Nephron (organoid): ENCODE data around the gene NAV3.

Experiments
- H3K27ac Mint-ChIP-seq, 3 experiments: 2 replicates each; pipeline ENCODE4 v1.8.0; 2020; ENCODE audit warnings: mixed read lengths in 3 of 3, mild to moderate bottlenecking in 2 of 3, moderate library complexity in 1 of 3
- H3K27me3 Mint-ChIP-seq: 2 replicates; pipeline ENCODE4 v1.8.0; 2021; ENCODE audit warnings: low read depth, mild to moderate bottlenecking, moderate library complexity, mixed read lengths
- H3K36me3 Mint-ChIP-seq: 2 replicates; pipeline ENCODE4 v1.8.0; 2020; ENCODE audit warnings: low read depth, mixed read lengths
- H3K4me1 Mint-ChIP-seq: 2 replicates; pipeline ENCODE4 v1.8.0; 2020; ENCODE audit warnings: mixed read lengths
- H3K4me3 Mint-ChIP-seq, 3 experiments: 2 replicates each; pipeline ENCODE4 v1.8.0; 2020; ENCODE audit warnings: mild to moderate bottlenecking in 3 of 3, mixed read lengths in 3 of 3, moderate library complexity in 2 of 3
- H3K9me3 Mint-ChIP-seq: 2 replicates; pipeline ENCODE4 v1.8.0; 2020; ENCODE audit warnings: mixed read lengths
- CTCF ChIP-seq, 3 experiments: fragments of 200-600 bp; sonication (generic); IDR thresholded peaks; one replicate each; pipeline ENCODE4 v1.5.0; 2021; ENCODE audit warnings: antibody characterized with exemption in 3 of 3; ENCODE audit not compliant: unreplicated experiment in 3 of 3

The NAV3 gene

GRCh38 chr12:78085542-78086182, 255.0 kb downstream of the NAV3 start:
- no peak overlapping the region for H3K27ac Mint-ChIP-seq
- H3K4me3 Mint-ChIP-seq: no peak overlapping the region
- peaks cover 8% of the 10 kb centered on the region for H3K4me1 Mint-ChIP-seq
- H3K36me3 Mint-ChIP-seq: peaks cover 4% of the 10 kb centered on the region
- no peaks in the 10 kb centered on the region for H3K9me3 Mint-ChIP-seq
- H3K27me3 Mint-ChIP-seq: no peaks in the 10 kb centered on the region
- TF ChIP-seq CTCF (IDR thresholded peaks at IDR 0.05; ENCODE audit: unreplicated experiment in 3 of 3): no peak

- no peaks in the 10 kb centered on the region for H3K9me3 Mint-ChIP-seq
- H3K4me3 Mint-ChIP-seq: no peak overlapping the region
- H3K27ac Mint-ChIP-seq: peak overlapping the region; percentile 20 to 57 (median 23)
These were observed 256.1 kb downstream of the NAV3 start for GRCh38 chr12:78086553-78087362.

GRCh38 chr12:78087363-78087675, 256.6 kb downstream of the NAV3 start:
- H3K27ac Mint-ChIP-seq: peak overlapping the region; percentile 20 to 57 (median 23)
- no peaks in the 10 kb centered on the region for H3K9me3 Mint-ChIP-seq
- no peaks in the 10 kb centered on the region for H3K27me3 Mint-ChIP-seq
- TF ChIP-seq CTCF (IDR thresholded peaks at IDR 0.05; ENCODE audit: unreplicated experiment in 3 of 3): no peak
- peaks cover 8% of the 10 kb centered on the region for H3K4me1 Mint-ChIP-seq
- H3K4me3 Mint-ChIP-seq: no peak overlapping the region
- peaks cover 10% of the 10 kb centered on the region for H3K36me3 Mint-ChIP-seq

More at GRCh38 chr12:78086553-78087362, 256.1 kb downstream of the NAV3 start:
- Mint-ChIP-seq H3K27me3 (no peaks in the 10 kb centered on the region), H3K4me1 (peaks cover 8% of the 10 kb centered on the region), H3K36me3 (peaks cover 5% of the 10 kb centered on the region)
- no peak for TF ChIP-seq CTCF (IDR thresholded peaks at IDR 0.05; ENCODE audit: unreplicated experiment in 3 of 3)

GRCh38 chr12:78088391-78088832, 257.7 kb downstream of the NAV3 start:
- no peaks in the 10 kb centered on the region for H3K9me3 Mint-ChIP-seq
- H3K36me3 Mint-ChIP-seq: peaks cover 14% of the 10 kb centered on the region
- peaks cover 8% of the 10 kb centered on the region for H3K4me1 Mint-ChIP-seq
- peak overlapping the region in 2 of 3 experiments; percentile 14 to 16 for H3K27ac Mint-ChIP-seq
- H3K27me3 Mint-ChIP-seq: no peaks in the 10 kb centered on the region
- H3K4me3 Mint-ChIP-seq: no peak overlapping the region
- TF ChIP-seq CTCF (IDR thresholded peaks at IDR 0.05; ENCODE audit: unreplicated experiment in 3 of 3): no peak

- Mint-ChIP-seq H3K27ac (no peak overlapping the region), H3K36me3 (peaks cover 15% of the 10 kb centered on the region), H3K27me3 (no peaks in the 10 kb centered on the region), H3K4me3 (no peak overlapping the region), H3K4me1 (peaks cover 10% of the 10 kb centered on the region), H3K9me3 (peaks cover 2% of the 10 kb centered on the region)
- no peak for TF ChIP-seq CTCF (IDR thresholded peaks at IDR 0.05; ENCODE audit: unreplicated experiment in 3 of 3)
These were observed 259.6 kb downstream of the NAV3 start for GRCh38 chr12:78090266-78090665.
